HFF-Myc (cell line): ENCODE measurements around the gene JPH4.

Experiments used
- DNase-seq: peaks from one replicate; pipeline ENCODE4 v3.0.0-alpha.2; 2011; ENCODE audit warnings: low read depth; ENCODE audit errors: extremely low read depth
- H3K4me3 ChIP-seq: replicated peaks from 2 replicates; pipeline ENCODE4 v1.5.1; 2011; ENCODE audit warnings: low read depth, mild to moderate bottlenecking, control low read depth, low read length
- TF ChIP-seq, protein P1 (sequence below): IDR thresholded peaks from 2 replicates; pipeline ENCODE4 v1.5.1; 2012; ENCODE audit warnings: mild to moderate bottlenecking, low read depth, low read length, control low read depth; ENCODE audit errors: missing control alignments

Gene JPH4

DNA sequence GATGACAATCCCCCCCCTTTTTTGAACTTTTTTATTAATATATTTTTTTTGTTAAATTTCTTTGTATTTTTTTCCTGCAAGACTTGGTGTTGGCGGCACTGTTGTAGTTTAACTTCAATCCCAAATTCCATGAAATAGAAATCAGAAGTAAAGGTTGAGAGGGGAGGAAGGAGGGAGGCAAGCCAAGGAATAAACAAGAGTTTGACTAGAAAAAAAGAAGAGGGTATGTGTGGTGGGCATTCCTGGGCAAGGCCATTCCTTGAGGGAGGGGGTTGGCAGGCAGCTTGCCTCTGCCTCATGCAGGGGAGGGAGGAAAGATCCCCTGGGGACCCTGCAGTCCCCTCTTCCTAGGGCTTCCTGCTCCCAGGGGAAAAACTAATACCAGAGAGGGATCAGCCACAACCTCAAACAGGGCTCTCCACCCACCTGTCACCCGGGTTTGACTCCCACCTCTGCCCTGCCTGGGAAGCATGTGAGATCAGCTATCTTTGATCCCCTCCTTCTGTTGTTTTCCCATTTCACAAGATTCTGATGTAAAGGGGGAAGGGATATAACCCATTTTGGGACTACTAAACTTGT is 10.5 kb downstream of the JPH4 start:
- TF ChIP-seq, protein P1, sequence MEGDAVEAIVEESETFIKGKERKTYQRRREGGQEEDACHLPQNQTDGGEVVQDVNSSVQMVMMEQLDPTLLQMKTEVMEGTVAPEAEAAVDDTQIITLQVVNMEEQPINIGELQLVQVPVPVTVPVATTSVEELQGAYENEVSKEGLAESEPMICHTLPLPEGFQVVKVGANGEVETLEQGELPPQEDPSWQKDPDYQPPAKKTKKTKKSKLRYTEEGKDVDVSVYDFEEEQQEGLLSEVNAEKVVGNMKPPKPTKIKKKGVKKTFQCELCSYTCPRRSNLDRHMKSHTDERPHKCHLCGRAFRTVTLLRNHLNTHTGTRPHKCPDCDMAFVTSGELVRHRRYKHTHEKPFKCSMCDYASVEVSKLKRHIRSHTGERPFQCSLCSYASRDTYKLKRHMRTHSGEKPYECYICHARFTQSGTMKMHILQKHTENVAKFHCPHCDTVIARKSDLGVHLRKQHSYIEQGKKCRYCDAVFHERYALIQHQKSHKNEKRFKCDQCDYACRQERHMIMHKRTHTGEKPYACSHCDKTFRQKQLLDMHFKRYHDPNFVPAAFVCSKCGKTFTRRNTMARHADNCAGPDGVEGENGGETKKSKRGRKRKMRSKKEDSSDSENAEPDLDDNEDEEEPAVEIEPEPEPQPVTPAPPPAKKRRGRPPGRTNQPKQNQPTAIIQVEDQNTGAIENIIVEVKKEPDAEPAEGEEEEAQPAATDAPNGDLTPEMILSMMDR: no peak
- DNase-seq: no peak
- peak overlapping the region; percentile 48; the same call in 1 of the 2 replicates for H3K4me3 ChIP-seq

DNA sequence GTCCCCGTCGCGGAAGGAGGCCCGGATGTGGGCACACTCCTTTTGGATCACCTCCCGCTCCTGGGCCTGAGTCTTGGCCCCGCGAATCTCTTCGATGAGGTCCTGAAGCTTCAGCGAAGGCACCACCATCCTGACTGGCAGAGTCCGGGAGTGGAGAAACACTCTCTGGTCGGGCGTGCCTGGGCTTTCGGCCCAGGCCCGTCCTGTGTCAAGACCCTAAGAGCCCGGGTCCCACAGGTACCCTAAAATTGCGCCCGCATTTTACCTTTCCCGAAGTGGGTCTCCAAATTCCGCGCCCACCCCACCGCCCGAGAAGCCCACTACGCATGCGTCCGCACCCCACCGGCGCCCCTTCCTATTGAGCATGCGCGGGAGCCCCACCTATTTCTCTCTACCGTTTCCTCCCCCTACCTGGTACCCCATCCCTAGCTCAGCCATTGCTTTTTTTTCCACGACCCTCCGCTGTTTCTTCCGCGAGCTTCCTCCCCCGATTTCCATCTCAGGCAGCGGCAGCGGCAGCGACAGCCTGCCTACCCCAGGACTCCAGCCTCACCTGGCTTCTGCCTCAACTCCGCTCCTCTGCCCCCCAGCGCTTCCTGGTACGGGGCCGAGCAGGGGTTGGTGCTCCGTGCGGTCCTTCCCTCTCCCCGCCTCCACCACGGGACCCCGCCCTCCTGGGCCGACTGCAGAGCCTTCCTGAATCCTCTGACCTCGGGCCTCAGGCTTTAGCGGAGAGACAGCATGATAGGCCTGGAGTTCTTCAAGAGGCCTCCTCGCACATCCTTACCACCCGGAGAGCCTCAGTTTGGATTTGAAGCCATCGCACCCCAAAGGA is 11.2 kb downstream of the JPH4 start, which contains the start of gene AP1G2:
TSS of gene AP1G2 (minus strand) at position 606 of the 835 bp plus-strand sequence. CDS start at position 129, 477 bp downstream.
- peak within 1 kb of the TSS; percentile 48 for H3K4me3 ChIP-seq
- TF ChIP-seq, protein P1: no peak
- DNase-seq: no peak

DNA sequence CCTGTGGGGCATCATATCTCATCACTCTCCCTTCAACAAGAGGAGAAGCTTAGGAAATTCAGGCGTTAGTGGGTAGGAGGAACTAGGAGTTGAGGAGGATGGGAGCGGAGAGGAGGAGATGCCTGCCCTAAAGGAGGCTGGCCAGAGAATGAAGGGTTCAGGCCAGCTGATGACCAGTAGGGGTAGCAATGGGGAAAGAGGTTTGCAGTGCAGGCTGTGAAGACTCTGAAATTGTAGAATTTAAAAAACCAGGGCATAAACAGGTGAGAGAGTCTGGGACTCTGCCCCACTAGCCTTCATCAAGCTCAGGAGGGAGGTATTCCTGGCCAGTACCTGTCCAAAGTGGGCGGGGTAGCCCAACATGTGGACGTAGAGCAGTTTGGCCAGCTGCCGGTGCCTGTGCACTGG is 11.8 kb downstream of the JPH4 start:
- TF ChIP-seq, protein P1: no peak
- DNase-seq: no peak
- peak overlapping the region; percentile 48 for H3K4me3 ChIP-seq

DNA sequence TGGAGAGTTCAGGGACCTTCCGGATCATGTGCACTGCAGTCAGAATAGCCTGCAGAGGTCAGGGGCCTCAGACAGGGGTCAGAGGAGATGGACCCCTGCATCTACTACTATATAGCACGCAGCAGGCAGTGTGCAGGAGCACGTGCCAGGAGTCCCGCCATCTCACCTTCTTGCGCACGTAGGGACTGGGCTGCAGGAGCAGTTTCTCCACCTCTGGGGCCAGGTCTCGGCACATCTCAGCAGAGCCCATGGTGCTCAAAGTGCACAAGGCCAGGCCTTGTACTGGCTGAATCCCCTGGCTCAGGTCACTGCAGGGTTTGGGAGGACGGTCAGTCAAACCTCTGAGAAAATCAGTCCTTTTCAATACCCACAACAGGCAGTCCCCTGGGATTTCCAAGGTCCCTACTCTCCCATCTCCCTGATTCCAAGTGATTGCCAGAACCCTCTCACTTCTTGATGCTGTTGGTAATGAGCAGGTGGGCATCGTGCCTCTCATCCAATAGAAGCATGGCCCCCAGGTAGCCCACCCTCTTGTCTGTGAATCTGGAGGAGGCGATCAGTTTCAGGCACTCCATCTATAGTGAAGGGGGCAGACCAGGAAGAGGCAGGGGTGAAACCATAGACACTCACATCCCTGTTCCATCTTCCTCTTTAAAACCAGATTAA is 12.3 kb downstream of the JPH4 start:
- H3K4me3 ChIP-seq: no peak overlapping the region
- TF ChIP-seq, protein P1: no peak
- no peak for DNase-seq

DNA sequence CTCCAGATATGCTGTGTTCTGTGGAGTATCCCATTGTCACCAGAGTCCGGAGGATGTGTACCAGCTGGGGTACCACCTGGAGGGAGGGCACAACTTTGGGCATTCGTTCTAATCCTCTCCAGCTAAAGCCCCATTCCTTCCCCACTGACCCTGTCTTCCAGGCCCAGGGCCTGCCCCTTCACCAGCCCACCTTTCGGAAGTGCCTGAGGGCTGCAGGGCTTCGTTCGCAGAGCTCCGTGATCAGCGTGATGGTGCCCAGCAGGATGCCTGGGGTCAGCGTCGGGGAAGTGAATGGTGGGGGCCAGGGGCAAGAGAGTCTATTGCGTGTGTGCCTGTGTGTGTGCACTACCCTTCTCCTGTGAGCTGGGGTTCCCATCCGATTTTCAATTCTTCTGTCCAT is 13.0 kb downstream of the JPH4 start:
- H3K4me3 ChIP-seq: no peak overlapping the region
- TF ChIP-seq, protein P1: no peak
- no peak for DNase-seq

DNA sequence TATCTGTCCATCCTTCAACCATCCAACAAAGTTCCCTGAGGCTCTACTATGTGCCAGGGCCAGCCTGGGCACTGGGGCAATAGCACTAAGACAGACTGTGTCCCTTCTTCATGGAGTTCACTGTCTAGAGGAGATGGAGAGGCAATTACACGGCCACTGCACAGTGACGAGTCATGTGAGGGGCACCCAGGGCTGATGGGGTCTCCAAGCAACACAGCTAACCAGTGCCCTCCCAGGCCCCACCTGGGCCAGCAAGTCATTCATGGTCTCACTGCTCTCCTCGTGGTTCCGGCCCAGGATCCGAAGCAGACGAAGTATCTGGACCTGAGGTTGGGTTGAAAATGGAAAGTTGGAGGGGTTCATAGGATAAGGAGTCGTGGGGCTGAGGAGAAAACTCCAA is 13.7 kb downstream of the JPH4 start:
- DNase-seq: no peak
- TF ChIP-seq, protein P1: no peak
- no peak overlapping the region for H3K4me3 ChIP-seq
